T-helper 1 cell treated with Interleukin-12 subunit alpha and Interleukin-12 subunit beta and Interleukin-4 antibody, amounts not matched to agents 30 ng/mL and 1 ng/mL, for 36 hours (primary cell): ENCODE measurements around the gene NOL12. TPM values are rescaled to one million over a fixed set of nuclear protein-coding genes. Genes with fewer than 3 reads are reported as not detected.

Experiments used
- intact Hi-C: fragments of 100-400 bp; cut with micrococcal nuclease; formaldehyde crosslinking; loops from one replicate; pipeline ENCODE4 v1.15.1; 2024
- total RNA-seq: library from RNA; stranded (reverse); gene quantifications from 2 replicates; pipeline ENCODE4 v1.2.3, GENCODE V29; 2022

The NOL12 gene
- total RNA-seq, 1 donor from 2014 or later = 53.4 TPM

- intact Hi-C loops = loop anchor here (10.0 kb wide), 1 partner anchor 846 kb away; the partner anchor contains the start of gene DDX17
Measured at GRCh38 chr22:37659066-37659896, 26.9 kb upstream of the NOL12 start.

- intact Hi-C loops = loop anchor here (10.0 kb wide), 1 partner anchor 845 kb away; the partner anchor contains the start of gene DDX17
Measured at GRCh38 chr22:37659897-37660708, 26.0 kb upstream of the NOL12 start.

GRCh38 chr22:37660709-37661045 lies 25.5 kb upstream of the NOL12 start:
- intact Hi-C loops = loop anchor here (1.0 kb wide), 1 partner anchor 21 kb away; no protein-coding TSS in a partner anchor

- intact Hi-C loops = loop anchor here (1.0 kb wide), 1 partner anchor 20 kb away; no protein-coding TSS in a partner anchor
Measured at GRCh38 chr22:37661160-37661924, 24.8 kb upstream of the NOL12 start.

GRCh38 chr22:37662039-37662438 lies 24.1 kb upstream of the NOL12 start:
- intact Hi-C loops = no loop called here

GRCh38 chr22:37663521-37664140 lies 22.5 kb upstream of the NOL12 start:
- intact Hi-C loops = no loop called here

- intact Hi-C loops = no loop called here
Measured at GRCh38 chr22:37664249-37665101, 21.7 kb upstream of the NOL12 start.

GRCh38 chr22:37665487-37665886 lies 20.7 kb upstream of the NOL12 start:
- intact Hi-C loops = no loop called here

- intact Hi-C loops = no loop called here
Measured at GRCh38 chr22:37669586-37669985, 16.6 kb upstream of the NOL12 start.

GRCh38 chr22:37672206-37672919 lies 13.8 kb upstream of the NOL12 start:
- intact Hi-C loops = no loop called here

- intact Hi-C loops = no loop called here
Measured at GRCh38 chr22:37672920-37673455, 13.2 kb upstream of the NOL12 start.

- intact Hi-C loops = no loop called here
Measured at GRCh38 chr22:37674248-37674647, 11.9 kb upstream of the NOL12 start.

- intact Hi-C loops = loop anchor here (5.0 kb wide), 1 partner anchor 277 kb away; the partner anchor contains the start of genes C22orf23 and POLR2F
Measured at GRCh38 chr22:37674951-37675929, 10.9 kb upstream of the NOL12 start, which contains the start of gene LGALS1. Gene LGALS1 (plus strand): TSS chr22:37675636. CDS start chr22:37675703, 67 bp downstream.

GRCh38 chr22:37675930-37676735 lies 10.0 kb upstream of the NOL12 start:
- intact Hi-C loops = loop anchor here (2.0 to 5.0 kb wide), 2 partner anchors 21 to 276 kb away; partner anchors contain the start of genes C22orf23, POLR2F and TRIOBP

- intact Hi-C loops = loop anchor here (1.0 to 5.0 kb wide), 7 partner anchors 9 to 275 kb away; partner anchors contain the start of genes C22orf23, GGA1, NOL12 and PDXP
Measured at GRCh38 chr22:37676736-37677492, 9.2 kb upstream of the NOL12 start.
